Cardiac septum (tissue), 1 donor: ENCODE data around the gene VPS45. TPM values are rescaled to one million over a fixed set of nuclear protein-coding genes. Genes with fewer than 3 reads are reported as not detected.
"Not testable (repeated sequence)": the region's sequence is repeated elsewhere in the genome, so short reads cannot be mapped to it uniquely, and the experiment has no call there.

Experiments
- DNase-seq: peaks from one replicate; pipeline ENCODE4 v3.0.0-alpha.2; 2020; ENCODE audit warnings: low spot score
- intact Hi-C: fragments of 100-400 bp; cut with DNase I; formaldehyde crosslinking; loops from one replicate; pipeline ENCODE4 v1.14.0; 2022
- long read RNA-seq: library from polyadenylated mRNA; unstranded; transcript quantifications from one replicate; pipeline ENCODE4 v2.0.0, GENCODE V29; 2021
- total RNA-seq: library from RNA; stranded (reverse); fragmentation: NEBNext Ultra II Directional; extraction: Animal tissue kit (Norgen Biotek cat#: 25700); gene quantifications from one replicate; pipeline ENCODE4 v1.2.1, GENCODE V29; 2021
- donor health status: DM: no; HTN: no; CAD: no.

The VPS45 gene, protein sequence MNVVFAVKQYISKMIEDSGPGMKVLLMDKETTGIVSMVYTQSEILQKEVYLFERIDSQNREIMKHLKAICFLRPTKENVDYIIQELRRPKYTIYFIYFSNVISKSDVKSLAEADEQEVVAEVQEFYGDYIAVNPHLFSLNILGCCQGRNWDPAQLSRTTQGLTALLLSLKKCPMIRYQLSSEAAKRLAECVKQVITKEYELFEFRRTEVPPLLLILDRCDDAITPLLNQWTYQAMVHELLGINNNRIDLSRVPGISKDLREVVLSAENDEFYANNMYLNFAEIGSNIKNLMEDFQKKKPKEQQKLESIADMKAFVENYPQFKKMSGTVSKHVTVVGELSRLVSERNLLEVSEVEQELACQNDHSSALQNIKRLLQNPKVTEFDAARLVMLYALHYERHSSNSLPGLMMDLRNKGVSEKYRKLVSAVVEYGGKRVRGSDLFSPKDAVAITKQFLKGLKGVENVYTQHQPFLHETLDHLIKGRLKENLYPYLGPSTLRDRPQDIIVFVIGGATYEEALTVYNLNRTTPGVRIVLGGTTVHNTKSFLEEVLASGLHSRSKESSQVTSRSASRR
- total RNA-seq, result 71.6 TPM
- long read RNA-seq, transcript VPS45-202 (15 exons, 2,790 nt), result major isoform, 84 of 99 reads
- long read RNA-seq, partial matches to known transcripts, result 3 of 99 reads
- long read RNA-seq, other reads (novel, unspliced or antisense), result 8 of 99 reads

DNA sequence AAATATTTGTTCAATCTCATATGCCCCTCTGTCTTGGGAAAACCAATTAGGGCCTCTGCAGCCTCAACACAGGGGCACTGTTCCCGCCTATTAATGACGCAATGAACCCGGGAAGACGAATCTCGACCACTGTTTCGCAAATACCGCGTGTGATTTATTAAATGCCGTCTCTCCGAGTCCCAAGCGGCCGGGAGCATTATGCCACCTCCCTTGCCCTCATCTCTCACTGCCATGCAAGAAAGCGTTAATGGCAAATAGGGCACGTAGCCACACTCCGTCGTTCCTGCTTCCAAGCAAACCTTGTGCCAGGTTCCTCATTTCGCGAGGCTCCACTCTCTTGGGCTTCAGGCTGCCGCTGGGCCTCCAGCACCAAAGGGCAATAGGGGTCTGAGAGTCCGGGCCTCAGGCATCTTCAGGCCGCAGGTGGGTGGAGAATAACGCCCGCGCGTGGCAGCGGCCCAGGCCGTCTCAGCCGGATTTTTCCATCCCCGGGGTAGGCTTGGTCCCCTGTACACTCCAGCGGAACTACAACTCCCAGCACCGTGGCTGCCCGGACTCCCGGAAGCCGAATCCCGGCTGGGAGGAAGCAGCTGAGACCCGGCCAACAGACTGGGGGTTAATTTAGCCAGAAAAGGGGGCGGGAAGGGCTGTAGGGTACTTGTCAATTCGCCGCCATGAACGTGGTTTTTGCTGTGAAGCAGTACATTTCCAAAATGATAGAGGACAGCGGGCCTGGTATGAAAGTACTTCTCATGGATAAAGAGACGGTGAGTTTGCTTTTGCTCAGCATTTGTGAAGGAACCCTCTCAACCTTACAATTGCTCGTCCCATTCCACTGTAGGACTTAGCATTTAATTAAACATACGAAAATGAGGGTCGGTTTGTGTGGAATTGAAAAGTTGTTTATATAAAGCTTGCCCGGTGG is at the start of gene VPS45:
TSS of gene VPS45 (plus strand) at position 593 of the 925 bp plus-strand sequence. CDS start at position 675, 82 bp downstream.
- intact Hi-C loops, result loop anchor here (1.0 to 5.0 kb wide), 3 partner anchors 57 to 105 kb away; partner anchors contain the start of gene OTUD7B
- peak; percentile 96 for DNase-seq

DNA sequence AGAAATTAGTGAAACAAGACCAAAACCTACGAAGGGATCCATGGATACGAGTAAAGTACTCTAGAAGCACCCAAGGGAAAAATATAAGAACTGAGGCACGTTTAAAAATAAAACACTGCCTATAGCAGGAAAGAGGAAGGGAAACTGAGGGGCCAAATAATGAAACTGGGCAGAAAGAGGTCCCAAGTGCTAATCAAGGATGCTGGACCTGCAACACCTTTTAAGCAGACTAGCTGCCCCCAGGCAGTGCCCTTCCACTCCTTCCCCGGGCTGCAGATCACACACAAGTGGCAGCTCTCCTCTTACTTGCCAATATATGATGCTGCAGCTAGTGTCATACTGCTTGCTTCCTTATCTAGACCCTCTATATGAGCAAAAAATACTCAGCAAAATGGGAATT is 49.4 kb upstream of the VPS45 start:
- no peak for DNase-seq
- intact Hi-C loops, result no loop called here

DNA sequence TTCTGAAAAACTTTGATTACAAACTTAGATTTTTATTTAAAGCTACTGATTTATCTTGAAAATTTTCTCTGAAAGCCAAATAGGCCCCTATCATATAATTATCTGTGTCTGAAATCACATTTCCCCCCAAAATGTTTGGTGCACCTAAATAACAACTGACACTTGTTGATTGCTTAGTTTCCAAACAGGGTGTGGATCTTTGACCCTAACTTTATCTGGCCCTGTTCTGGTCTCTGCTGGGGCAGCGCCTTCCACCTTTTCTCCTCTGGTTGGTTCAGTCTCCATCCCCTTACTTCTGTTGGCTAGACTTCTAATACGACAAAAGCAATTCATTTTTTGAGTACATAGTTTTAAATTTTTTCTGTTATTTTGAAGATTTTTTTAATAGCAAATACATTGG is 46.9 kb upstream of the VPS45 start:
- DNase-seq, result no peak
- intact Hi-C loops, result no loop called here

DNA sequence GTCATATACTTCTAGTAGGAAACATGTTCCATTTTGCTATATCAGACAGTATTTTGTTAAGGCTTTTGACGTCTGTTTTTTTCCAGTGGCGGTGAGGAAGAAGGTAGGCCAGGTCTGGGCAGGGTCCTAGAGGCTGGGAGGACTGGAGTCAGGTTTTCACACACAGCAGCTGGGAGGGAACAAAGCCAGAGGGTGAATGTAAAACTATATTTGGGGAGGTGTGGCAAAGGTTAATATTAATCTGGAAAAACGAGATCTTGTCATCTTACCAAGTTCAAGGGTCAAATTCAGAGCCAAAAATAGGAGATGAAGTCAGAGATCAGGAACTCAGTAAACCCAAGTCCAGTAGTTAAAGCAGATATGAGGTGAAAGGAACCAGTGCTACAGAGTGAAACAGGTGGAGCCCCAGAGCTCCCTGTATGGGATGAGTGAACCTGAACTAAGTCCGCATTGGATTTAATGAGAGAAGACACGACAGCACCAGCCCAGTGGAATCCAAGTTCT is 46.3 kb upstream of the VPS45 start:
- no peak for DNase-seq
- intact Hi-C loops, result no loop called here

DNA sequence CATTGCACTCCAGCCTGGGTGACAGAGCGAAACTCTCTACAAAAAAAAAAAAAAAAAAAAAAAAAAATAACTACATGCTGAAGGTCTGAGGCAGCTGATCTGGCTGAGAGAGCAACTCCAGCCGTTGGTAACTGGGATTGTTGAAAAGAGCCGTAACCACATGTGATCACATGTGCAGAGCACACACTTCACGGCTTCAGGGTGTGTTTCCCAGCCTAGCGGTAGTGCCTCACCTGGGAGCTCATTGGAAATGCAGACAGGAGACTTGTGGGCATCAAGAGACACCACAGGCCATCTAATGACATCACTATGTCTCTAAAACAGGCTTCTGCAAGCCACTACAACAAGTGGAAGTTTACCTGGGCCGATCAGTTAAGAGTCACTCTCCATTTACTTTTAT is 45.2 kb upstream of the VPS45 start:
- intact Hi-C loops, result no loop called here
- no peak for DNase-seq

DNA sequence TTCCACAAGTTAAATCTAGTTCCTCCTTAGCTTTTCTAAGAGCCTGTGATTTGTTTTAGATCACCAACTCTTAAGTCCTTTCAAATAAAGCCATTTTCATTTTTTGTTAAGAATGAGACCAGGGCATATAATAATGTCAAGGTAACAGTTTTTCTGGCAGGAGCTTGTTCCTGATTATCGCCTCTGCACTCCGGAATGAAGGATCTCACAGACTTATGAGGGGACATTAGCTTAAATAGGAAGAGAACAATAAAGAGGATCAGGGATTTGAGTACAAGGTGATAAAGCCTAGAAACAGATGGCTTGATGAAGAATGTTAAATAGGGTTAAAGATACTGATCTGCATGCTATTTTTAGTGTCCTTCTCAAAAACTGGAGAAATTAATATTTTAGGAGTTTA is 43.4 kb upstream of the VPS45 start:
- intact Hi-C loops, result no loop called here
- DNase-seq, result no peak

DNA sequence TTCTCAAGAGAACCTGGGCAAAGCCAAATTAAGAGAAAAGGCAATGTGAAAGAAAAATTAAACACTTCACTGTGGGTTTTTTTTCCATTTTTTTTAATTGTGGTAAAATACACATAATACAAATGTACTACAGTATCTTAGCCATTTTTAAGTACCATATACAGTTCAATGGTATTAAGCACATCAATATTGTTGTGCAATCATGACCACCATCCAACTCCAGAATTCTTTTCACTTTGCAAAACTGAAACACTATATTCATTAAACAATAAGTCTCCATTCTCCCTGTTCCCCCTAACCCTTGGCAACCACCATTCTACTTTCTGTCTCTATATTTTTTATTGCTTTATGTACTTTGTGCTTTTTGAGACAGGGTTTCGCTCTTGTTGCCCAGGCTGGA is 39.3 kb upstream of the VPS45 start:
- DNase-seq, result no peak
- intact Hi-C loops, result no loop called here

DNA sequence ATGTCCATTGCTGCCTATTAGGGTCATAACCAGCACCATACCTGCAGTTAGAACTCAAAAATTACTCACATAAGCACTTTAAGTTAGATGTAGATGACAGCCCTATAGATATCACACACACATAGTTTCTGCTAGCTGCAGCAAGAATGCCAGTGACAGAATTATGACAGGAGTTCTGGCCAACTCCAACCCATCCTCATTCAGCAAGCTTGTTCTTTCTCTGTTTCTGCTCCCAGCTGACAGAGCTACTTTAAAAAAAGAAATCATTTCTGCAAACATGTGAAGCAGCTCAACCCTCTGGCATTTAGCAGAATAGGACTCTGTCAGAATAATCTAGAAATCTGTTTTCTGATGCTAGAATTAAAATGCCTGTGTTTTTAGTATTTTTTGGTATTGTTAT is 33.2 kb upstream of the VPS45 start:
- no peak for DNase-seq
- intact Hi-C loops, result no loop called here

DNA sequence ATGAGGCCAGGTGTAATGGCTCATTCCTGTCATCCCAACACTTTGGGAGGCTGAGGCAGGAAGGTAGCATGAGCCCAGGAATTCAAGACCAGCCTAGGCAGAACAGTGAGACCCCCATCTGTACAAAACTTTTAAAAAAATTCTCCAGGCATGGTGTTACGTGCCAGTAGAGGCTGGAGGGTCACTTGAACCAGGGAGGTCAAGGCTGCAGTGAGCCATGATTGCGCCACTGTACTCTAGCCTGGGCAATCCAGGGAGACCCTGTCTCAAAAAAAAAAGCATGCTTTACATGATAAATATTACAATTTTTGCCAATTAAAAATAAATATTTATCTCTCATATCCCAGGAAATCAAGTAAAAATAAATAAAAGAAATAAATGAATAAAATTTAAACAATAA is 17.6 kb upstream of the VPS45 start:
- intact Hi-C loops, result loop anchor here (1.0 to 10.0 kb wide), 3 partner anchors 38 to 155 kb away; partner anchors contain the start of genes BOLA1 and OTUD7B

DNA sequence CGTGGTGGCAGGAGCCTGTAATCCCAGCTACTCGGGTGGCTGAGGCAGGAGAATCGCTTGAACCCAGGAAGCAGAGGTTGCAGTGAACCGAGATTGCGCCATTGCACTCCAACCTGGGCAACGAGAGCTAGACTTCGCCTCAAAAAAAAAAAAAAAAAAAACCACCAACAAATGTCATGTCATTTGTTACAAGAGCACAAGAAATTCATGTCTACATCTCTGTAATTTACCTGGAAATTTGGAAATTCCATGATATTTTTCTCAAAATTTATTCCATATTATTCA is 16.5 kb upstream of the VPS45 start:
- intact Hi-C loops, result loop anchor here (5.0 to 10.0 kb wide), 2 partner anchors 39 to 156 kb away; partner anchors contain the start of genes BOLA1 and OTUD7B
- no peak for DNase-seq

More for the DNA sequence above, 17.6 kb upstream of the VPS45 start:
- no peak for DNase-seq

DNA sequence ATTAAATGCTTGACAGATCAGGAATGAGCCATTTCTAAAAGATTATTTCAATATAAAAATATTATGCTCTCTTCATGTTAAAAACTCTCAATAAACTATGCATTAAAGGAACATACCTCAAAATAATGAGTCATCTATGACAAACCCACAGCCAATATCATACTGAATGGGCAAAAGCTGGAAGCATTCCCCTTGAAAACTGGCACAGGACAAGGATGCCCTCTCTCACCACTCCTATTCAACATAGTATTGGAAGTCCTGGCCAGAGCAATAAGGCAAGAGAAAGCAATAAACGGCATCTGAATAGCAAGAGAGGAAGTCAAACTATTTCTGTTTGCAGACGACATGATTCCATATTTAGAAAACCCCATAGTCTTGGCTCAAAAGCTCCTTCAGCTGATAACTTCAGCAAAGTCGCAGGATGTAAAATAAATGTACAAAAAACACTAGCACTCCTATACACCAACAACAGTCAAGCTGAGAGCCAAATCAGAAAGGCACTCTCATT is 15.6 kb upstream of the VPS45 start:
- DNase-seq, result not testable (repeated sequence)
- intact Hi-C loops, result loop anchor here (5.0 to 10.0 kb wide), 2 partner anchors 40 to 157 kb away; partner anchors contain the start of genes BOLA1 and OTUD7B

DNA sequence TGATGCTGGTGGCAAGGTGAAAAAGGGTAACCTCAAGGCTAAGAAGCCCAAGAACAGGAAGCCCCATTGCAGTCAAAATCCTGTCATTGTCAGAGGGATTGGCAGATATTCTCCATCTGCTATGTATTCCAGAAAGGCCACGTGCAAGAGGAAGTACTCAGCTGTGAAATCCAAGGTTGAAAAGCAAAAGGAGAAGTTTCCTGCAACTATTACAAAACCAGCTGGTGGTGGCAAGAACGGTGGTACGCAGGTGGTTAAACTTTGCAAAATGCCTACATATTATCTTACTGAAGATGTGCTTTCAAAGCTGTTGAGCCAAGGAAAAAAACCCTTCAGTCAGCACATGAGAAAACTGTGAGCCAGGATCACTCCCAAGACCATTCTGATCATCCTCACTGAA is 13.7 kb upstream of the VPS45 start:
- intact Hi-C loops, result loop anchor here (5.0 to 10.0 kb wide), 2 partner anchors 42 to 159 kb away; partner anchors contain the start of genes BOLA1 and OTUD7B

DNA sequence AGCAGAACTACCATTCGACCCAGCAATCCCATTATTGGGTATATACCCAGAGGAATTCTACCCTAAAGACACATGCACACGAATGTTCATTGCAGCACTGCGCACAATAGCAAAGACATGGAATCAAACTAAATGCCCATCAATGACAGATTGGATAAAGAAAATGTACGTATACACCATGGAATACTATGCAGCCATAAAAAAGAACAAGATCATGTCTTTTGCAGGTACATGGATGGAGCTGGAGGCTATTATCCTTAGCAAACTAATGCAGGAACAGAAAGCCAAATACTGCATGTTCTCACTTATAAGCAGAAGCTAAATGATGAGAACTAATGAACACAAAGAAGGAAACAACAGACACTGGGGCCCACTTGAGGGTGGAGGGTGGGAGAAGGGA is 12.1 kb upstream of the VPS45 start:
- intact Hi-C loops, result loop anchor here (10.0 kb wide), 1 partner anchor 161 kb away; the partner anchor contains the start of gene BOLA1
- DNase-seq, result not testable (repeated sequence)

More for the DNA sequence above, 13.7 kb upstream of the VPS45 start:
- DNase-seq, result no peak

DNA sequence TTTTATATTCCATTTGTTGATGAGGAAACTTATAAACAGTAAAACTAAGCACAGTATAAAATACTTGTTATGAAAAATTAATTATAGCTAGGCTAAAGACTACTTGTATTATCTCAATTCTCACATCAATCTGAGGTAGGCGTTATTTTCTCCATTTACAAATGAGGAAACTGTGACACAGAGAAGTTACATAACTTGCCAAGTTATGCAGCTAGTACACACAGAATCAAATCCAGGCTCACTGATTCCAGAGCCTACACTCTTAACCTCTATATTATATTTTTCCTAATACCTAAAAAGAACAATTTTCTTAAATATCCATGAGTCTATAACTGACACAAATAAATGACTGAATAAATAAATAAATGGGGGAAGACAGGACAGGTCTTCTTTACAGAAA is 11.2 kb upstream of the VPS45 start:
- DNase-seq, result no peak
- intact Hi-C loops, result loop anchor here (10.0 kb wide), 1 partner anchor 162 kb away; the partner anchor contains the start of gene BOLA1

DNA sequence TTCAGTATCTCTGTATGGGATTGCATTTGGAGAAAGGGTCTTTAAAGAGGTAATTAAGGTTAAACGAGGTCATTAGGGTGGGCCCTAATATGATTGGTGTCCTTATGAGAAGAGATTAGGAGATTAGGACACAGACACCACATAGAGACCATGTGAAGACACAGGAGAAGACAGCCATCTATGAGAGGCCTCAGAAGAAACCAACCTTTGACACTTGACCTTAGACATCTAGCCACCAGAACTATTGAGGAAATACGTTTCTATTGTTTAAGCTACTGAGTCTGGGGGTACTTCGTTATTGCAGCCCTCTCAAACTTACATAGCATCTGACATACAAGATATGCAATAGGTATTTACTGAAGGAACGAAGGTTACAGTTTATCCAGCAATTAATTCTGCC is 7.3 kb upstream of the VPS45 start:
- intact Hi-C loops, result no loop called here
- no peak for DNase-seq

DNA sequence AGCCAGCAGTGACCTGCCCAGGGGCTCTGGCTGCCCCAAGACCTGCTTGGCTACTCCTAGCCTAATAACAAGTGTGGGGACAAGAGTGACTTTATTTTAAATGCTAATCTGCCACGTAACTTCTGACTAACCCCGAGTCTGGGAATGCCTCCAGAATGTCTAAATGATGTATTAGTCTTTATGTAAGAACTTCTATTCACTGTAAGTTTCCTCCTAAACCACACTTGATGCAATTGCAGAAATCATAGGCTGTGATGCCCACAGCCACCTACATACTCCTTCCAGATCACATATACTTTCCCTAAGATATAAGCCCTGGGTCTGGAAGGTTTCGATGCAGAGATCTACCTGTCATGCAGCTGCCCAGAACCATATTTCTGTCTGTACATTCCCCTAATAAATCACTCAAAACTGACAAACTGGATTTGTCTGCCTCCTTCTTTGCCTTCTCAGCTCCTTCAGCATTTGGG is 5.9 kb upstream of the VPS45 start:
- no peak for DNase-seq
- intact Hi-C loops, result no loop called here

DNA sequence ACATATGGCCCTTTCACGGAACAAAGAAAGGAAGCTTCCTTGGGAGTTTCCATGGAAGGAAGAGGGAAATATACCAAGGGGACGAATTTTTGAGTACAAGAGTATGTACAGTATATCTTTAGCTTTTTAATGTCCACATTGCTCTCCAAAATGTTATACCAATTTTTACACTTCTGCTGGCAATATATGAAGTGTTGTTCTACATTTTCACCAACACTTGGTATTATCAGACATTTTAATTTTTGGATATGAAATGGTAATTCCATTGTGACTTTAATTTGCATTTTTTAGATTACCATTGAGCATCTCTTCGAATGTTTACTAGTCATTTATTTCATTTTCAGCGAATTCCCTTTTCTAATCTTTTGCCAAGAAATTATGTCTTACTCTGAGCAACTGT is 5.5 kb upstream of the VPS45 start:
- DNase-seq, result no peak
- intact Hi-C loops, result no loop called here

DNA sequence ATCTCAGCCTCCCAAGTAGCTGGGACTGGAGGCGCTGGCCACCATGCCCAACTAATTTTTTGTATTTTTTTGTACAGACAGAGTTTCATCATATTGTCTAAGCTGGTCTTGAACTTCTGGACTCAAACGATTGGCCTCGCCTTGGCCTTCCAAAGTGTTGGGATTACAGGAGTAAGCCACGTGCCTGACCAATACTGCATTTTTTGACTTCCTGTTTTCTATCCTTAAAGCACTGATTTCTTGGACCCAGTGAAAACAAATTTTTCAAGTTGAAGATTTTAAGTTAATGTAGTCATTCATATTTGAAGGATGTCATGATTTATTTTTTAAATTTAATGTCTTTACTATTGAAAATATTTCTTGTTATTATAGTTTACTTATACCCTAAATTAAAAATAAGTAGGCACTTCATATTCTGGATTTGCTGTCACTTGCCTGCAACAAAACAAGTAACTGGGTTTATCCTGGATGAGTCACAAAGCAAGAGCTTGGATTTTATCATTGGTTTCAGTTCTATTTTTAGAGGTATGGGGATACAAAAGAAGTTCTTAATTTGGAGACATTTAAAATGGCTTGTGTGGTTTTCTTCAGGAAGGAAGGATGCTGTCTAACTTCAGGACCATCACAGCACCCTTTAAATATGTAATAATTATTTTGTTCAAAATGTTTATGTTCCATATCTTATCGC is 2.2 kb upstream of the VPS45 start:
- intact Hi-C loops, result loop anchor here (5.0 kb wide), 1 partner anchor 103 kb away; no protein-coding TSS in a partner anchor

More for the DNA sequence above, 2.2 kb upstream of the VPS45 start:
- DNase-seq, result no peak
